HG03066 (cell line): ENCODE data around the gene C9orf85.

Source experiments
- ATAC-seq: cut with Tn5 transposase; IDR thresholded peaks from one replicate; pipeline ENCODE4 v1.9.1; 2021; ENCODE audit warnings: low read depth; ENCODE audit not compliant: unreplicated experiment

Gene C9orf85

DNA sequence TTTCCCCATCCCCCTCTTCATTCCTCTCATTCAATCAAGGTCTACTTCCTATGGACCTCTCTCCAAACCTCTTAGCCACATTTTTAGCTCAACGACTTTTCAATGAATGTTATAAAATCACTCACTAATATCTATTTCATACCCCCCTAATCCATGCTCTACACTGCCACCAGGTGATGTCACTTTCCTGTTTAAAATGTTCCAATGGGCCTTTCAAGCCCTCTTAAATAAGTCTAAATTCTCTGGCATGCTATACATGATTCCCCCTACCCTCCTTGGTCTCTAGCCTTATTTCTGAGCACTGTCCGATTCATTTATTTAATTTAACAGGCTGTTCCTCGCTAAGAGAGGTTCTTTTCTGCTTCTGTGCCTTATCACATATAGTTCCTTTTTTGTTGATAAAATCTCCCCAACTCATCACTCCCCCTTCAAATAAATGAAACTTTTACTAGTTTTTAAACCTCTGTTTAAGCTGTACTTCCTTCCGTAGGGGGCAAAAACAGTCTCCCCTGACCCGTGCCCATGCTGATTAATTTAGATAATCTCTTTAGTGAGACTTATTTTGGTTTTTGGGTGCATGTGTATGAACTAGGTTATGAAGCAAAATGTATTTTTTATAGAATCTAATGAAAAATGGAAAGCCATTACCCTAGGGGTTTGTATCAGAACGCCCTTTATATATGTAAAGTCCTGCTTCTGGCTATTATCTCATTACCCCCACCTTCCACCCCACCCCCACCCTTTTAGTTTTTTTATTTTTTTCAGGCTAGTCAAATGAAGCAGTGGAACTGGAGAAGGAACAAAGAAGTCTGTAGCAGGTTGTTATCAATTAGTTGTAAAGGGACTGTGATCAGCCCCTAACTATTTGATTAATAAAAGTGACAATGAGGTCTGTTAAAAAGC lies 9.5 kb upstream of the C9orf85 start:
- no peak for ATAC-seq

DNA sequence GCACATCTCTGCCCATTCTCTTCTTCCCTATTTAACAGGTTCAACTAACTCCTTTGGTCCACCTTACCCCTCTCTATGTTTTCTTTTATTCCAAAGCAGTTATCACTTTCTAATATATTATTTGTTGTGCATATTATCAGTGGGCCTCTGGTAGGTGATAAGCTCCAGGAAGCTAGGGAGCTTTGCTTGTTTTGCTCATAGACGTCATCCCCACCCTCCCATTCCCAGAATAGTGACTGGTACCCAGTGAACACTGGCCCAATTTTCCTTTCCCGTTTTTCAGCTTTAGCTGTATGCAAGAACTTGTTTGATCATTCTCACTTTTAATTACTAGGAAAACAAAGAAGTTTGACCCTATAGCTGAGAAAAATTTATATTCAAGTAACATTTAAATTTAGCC lies 7.4 kb upstream of the C9orf85 start:
- ATAC-seq: no peak

DNA sequence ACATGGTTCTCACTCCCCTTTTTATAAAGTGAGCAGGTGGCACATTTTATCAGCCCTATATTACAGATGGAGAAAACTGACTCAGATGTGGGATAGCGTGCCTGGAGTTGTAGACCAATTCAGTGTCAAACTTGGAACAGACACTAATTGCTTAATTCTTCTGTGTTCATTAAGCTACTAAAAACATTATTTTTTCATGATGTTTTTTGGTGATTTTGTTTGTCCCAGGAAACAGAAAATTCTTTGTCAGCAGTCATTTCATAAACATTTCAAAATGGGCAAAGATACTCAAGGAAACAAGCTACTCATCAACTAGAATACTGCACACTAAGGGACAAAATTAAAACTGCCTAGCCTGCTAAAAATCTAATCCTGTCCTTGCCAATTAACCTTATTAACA lies 2.6 kb upstream of the C9orf85 start:
- no peak for ATAC-seq

DNA sequence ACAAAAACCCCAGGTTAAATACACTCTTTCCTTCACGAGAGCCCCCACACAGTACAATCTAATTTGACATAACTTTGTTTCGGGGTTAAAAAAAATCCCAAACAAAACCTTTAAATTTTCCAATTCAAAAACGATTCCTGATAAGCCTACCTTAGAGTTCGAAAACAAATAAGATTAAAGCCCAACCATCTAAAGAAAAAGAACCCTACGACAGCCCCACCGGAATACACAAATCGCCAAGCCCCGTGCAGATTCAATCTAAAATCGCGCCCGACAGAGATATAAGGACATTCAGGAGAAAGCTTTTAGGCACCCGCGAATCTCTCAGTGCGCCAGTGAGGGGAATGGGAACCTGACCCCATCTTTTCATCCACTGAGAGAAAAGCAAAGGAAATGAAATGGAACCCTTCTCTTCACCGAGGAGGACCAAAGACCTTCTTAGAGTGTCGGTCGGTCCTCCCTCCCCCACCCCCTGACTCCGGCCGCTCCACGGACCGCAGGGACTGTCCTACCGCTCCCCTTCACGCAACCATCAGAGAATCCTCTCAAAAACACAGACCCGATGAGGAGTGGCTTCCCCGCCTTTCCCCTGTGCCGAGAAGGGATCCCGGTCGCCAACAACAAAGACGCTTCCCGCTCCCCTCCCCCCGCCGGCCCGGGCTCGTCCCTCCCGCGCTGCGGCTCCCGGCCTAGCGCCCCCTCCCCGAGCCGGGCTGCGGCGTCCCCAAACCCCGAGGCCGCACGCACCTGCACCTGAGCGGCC lies 1.4 kb upstream of the C9orf85 start:
- peak; percentile 9 for ATAC-seq

DNA sequence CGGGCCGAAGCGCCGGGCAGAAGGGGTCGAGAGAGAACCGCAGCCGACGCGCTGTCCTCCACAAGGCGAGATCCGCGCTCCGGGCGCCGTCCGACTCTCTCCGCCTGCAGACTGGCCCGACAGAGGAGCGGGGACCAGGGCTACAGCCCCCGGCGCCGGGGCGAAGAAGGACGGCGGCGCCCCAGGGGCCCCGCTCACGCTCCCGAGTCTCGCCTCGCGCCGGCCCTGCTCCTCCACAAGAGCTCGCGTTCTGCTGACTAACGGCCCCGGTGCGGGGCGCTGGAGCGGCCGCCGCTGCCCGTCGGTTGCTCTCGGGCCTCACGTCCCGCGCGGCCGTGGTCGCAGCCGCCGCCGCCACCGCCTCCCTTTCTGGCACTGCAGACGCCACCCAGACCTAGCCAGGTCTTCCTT lies 784 bp upstream of the C9orf85 start:
- ATAC-seq: peak; percentile 11

DNA sequence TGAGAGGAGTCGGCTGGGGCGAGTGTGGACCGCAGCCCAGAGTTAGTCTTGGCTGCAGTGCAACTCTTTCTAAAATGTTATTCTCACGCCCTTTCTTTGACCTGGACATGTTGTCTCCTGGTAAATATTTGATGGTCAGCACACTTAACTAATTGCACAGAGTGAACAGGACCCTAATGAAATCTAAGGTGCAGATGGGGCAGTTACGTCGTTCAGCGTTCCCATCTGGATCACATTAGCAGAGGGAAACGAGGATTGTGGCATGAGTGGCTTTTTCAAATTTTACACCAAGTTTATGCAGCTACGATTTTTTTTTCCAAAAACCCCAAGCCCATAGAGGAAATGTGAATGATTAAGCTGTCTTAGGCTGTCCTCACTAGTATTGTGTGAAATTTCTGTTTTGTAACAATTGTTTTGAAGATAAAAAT lies 483 bp downstream of the C9orf85 start:
- no peak for ATAC-seq

DNA sequence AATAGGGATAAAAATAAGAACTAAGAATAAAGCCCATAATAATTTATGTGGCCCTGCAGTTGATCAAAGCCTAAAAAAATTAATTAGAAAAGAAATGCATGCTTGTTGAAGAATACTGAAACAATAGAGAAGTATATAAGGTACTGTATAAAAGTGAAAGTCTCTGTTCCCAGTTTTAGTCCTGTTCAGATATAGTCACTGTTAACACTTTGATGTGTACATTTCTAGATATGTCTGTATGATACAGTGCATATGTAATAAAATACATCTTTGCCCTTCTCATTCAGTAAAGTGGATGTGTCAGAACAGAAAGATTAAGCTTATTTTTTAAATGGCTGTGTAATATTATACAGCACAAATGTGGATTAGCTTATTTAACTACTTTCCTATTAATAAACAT lies 4.1 kb downstream of the C9orf85 start:
- ATAC-seq: no peak

DNA sequence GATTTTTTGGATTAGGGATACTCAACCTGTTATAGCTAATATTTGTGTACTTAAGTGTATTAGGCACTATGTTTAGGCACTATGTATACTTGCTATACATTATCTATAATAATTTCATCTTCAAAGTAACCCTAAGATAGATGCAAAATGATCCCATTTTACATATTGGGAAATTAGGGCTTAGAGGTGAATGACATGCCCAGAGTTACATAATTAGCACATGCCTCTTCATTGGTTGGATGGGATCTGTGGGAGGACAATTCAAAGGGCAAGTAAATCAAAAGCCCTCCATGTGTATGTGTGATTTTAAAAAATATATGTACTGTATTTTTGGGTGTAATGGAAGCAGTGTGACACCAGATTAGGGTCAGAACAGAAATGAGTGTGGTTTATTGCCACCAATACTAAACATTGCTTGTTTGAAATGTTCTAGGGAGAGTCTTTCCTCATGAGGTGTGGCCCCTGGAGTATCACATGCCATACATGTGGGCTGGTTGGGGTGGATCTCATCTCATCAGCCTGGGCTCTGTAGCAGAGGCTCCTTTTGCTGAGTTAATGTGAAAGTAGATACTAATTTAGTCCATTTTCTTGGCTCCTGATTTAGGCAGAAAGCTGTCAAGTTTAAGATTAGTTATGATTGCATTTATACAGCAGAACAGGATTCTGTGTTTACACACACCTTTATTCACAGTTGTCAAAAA lies 5.5 kb downstream of the C9orf85 start:
- ATAC-seq: peak; percentile 67

DNA sequence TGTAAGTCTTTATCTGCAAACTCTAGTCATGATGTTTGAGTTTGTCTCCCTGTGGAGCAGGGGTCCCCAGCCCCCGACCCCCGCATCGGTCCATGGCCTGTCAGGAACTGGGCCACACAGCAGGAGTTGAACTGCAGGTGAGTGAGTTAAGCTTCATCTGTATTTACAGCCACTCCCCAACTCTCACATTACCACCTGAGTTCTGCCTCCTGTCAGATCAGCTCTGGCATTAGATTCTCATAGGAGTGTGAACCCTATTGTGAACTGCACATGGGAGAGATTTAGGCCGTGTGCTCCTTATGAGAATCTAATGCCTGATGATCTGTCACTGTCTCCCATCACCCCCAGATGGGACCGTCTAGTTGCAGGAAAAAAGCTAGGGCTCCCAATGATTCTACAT lies 7.0 kb downstream of the C9orf85 start:
- no peak for ATAC-seq

DNA sequence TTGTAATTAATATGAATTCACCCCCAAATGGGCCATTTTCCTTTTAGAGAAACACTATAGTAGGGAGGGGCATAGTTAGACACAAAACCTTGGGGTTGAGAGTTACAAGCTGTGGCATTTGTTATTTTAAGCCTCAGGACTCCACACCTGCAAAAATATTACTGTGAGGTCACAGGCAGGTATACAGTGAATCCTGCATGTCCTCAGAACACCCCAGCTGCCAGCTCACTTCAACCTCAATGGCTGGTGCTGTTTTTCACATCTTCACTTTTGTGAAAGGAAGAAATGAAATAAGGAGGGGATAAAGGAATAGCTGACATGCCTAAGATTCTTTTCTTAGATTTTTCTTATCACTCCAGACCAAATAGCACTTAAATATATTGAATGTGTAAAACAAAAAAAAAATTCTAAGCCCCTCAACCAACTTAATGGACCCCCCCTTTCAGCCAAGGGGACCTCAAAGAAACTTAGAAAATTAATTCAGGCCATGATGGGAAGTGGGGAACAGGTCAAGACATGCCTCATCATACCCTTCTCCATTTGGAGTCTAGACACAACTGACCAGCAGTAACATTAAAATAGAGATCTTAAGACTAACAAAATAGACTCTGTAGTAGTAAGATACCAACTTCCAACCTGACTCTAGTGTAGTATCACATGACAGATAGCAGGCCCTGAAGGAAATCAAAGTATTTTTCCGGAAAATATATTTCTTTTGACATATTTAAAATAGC lies 9.2 kb downstream of the C9orf85 start:
- no peak for ATAC-seq

DNA sequence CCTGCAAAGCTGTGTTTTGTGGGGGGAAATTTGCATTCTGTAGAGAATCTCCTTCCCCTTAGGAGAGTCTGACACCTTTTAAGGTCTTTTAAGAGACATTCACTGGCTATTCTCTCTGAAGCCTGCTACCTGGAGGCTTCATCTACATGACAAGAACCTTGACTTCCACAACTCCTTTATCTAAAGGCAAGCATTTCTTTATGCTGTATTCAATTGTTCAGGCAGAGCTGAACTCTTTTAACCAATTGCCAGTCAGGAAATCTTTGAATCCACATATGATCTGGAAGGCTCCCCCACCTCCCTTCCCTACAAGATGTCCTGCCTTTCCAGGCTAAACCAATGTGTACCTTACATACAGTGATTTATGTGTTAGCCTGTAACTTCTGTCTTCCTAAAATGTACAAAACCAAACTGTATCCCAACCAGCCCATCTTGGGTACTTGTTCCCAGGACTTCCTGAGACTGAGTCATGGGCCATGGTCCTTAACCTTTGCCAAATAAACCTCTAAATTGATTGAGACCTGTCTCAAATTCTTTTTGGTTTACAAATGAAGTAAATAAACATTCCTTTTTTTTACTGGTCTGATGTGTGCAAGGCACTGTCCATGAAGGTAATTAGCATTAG lies 9.9 kb downstream of the C9orf85 start:
- ATAC-seq: no peak

DNA sequence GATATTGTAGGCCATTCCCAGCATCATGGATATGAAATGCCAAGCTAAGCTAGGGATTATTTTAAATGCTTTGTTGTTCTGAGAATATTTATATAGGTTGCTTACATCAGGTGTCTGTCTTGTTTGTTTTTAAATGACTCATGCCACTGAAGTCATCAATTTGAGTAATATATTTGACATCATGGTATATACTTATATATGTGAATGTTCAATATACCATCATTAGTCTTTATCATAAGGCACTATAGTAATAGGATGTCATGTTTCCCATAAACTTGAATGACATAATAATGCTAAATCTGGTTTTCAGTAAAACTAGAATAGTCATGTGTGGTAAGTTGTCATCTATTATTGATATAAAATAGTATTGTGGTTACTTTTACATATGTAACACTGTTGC lies 13.1 kb downstream of the C9orf85 start:
- no peak for ATAC-seq

DNA sequence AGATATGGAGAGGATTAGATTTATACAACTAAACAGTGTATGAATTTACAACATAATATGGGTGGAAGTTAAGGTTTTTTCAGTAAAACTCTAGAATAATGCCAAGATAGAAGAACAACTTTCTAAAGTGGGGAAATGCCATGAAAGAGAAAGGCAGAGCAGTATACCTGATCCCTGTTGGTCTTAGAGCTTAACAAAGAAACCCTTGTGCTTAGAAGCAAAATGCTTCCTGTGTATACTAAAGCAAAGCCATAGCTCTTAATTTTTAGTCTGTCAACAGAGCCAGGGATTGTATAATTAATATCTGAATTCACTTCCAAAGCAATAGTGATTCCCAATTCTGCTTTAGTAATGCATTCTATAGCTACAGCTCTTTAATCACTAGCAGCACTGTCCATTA lies 14.4 kb downstream of the C9orf85 start:
- no peak for ATAC-seq

DNA sequence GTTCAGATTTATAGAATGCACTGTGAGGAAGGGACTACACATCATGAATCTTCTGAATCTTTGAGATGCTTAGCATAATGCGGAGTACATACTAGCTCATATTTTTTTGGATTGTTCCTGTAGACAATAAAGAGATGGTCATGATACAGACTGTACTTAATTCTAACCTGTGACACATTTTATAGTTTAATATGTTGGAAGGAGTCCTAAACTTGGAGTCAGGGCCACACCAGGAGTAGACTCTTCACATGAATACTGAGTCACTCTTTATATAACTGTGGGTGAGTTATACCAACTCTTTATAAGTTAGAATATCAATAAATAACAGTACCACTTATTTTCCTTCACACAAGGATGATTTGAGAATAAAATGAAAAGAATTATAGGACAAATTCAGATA lies 16.9 kb downstream of the C9orf85 start:
- no peak for ATAC-seq

DNA sequence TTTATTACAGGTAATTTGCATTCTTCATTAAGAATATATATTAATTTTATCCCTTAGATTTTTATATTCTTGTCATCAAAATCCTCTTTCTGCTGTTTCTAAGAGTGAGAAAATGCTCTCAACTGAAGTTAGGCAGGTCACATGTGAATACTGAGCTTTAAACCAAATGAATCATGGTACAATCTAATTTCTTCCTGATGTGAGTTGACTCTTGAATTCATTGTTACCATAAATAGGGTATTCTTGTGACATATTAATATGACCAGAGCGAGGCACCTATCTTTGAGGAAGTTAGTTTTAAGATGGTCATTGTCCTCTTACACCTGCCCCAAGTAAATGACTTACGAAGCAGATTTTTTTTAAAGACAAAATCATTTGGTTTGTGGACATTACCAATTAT lies 17.4 kb downstream of the C9orf85 start:
- ATAC-seq: no peak

DNA sequence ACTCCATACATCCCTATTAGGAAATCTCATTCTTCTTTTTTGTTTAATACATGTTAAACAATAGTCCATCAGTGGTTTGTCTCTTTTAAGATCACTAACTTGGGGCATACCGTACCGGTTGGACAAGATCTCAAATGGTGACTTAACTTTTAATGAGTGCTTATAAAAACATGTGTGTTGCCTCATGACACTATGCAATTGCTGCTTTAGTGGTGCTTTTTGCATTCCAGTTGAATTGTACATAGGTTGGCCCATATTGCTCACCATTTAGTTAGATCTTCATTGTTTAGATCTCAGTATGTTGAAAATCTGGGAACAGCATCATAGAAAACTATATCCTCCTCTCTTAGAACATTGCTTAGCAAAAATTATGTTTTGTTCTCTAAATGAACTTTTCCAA lies 17.8 kb downstream of the C9orf85 start:
- no peak for ATAC-seq

DNA sequence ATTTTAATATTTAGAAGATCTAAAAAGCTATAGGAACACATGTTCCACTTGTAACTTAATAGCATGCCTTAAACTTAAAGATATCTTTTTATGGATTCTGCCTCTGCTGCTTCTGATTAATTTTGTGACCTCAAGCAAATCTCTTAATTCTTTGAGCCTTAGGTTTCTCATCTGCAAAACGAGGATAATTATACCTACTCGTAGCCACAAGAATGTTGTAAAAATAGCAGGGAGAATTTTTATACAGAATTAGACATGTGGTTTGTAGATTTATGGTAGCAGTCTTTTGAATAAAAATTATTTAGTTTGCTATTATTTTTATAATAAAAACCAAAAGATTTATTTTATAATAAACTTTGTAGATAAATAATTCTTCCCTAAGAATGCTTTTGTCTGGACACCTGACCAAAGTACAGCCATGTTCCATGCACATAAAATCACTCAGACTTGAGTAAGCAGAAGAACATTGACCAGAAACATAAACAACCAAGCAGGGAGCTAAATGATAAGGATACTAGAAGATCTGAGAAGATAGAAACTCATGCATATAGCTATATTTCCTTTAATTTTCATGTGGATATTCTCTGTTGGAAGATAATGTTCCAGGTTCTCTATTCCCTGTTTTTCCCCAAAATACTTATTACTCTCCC lies 18.5 kb downstream of the C9orf85 start:
- no peak for ATAC-seq

DNA sequence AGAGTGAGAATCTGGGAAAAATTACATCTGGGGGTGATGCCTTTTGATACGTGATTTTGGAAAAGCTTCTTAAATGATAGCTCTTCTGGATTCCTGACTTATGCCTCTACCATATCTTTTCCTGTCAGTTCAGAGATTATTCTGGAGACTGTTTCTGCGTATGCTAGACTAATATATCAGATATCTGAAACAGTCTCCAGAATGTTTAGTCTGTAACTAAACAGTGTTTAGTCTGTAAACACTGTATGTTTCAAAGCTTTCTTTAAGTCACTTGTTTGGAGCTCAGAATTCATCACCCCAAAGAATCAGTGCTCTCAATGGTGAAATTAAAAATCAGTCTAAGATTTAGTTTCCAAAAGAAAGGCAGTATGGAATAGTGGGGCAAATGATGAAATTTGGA lies 19.7 kb downstream of the C9orf85 start:
- ATAC-seq: no peak

DNA sequence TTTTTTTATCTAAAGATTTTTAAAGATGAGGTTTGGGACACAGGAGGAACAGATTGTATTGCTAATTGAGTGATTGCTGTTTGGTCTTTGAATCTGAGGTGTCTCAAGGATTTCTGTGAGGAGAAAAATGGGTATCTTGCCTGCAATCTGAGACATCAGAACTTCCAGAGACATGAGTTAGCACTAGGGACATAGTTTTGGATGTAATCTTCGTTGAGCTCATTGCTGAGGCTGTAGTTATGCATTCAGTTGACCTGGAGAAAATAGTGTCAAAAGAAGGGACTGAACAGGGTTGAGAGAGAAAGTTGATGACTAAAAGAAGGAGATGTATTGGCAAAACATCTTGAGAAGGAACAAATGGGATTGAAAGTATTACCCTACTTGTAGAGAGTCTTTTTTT lies 24.6 kb downstream of the C9orf85 start:
- no peak for ATAC-seq
